ENCODE measurements around the gene RAPGEF6. TPM values are rescaled to one million over a fixed set of nuclear protein-coding genes. Genes with fewer than 3 reads are reported as not detected.

RAPGEF6 gene
- total and polyA plus RNA-seq, 4 donors, result 3.9 to 73.1 (median 10.8) TPM

DNA sequence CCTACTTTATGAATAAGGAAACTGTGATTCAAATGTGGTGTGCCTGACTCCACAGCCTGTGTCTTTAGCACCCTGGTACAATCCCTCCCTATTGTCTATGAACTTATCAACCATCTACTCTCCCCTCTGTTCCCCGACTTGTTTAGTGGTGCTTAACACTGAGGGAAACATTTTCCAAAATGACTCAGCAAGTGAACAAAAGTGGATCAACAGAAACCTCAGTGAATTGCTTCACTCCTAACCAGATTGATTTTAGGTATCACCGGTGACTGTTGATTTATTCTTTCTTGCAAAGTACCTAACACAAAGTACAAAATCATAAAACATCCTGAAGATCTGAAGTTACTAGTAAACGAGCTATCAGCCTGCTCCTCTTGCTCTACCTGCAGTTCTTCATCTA is 42.1 kb upstream of the RAPGEF6 start:
- WGBS, 2 donors, result 78 to 85% methylated on average over 3 of the region's 3 CpGs
- peaks cover 0 to 14% (median 11%) of the 10 kb centered on the region in 5 donors for H3K4me1 ChIP-seq (ENCODE audit: control insufficient read depth in 5 of 5, insufficient read depth in 5 of 5, low read length in 5 of 5)
- TF ChIP-seq, protein P1, sequence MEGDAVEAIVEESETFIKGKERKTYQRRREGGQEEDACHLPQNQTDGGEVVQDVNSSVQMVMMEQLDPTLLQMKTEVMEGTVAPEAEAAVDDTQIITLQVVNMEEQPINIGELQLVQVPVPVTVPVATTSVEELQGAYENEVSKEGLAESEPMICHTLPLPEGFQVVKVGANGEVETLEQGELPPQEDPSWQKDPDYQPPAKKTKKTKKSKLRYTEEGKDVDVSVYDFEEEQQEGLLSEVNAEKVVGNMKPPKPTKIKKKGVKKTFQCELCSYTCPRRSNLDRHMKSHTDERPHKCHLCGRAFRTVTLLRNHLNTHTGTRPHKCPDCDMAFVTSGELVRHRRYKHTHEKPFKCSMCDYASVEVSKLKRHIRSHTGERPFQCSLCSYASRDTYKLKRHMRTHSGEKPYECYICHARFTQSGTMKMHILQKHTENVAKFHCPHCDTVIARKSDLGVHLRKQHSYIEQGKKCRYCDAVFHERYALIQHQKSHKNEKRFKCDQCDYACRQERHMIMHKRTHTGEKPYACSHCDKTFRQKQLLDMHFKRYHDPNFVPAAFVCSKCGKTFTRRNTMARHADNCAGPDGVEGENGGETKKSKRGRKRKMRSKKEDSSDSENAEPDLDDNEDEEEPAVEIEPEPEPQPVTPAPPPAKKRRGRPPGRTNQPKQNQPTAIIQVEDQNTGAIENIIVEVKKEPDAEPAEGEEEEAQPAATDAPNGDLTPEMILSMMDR (IDR thresholded peaks at IDR 0.05; ENCODE audit: control extremely low read depth, extremely low read depth), result no peak
- ATAC-seq (ENCODE audit: insufficient read depth, low FRiP score) (no peak), DNase-seq (no peak)
- H3K27me3 ChIP-seq (ENCODE audit: control insufficient read depth in 3 of 3, insufficient read depth in 3 of 3, low read length in 2 of 3), result no peaks in the 10 kb centered on the region
- no peak overlapping the region for H3K4me3 ChIP-seq
- no peak overlapping the region for H3K27ac ChIP-seq (ENCODE audit: low read depth in 1 of 2, low read length in 1 of 2)
- peaks cover 10 to 29% (median 14%) of the 10 kb centered on the region in 4 donors for H3K36me3 ChIP-seq (ENCODE audit: control insufficient read depth in 4 of 4, insufficient read depth in 4 of 4, low read length in 4 of 4)
- no peaks in the 10 kb centered on the region for H3K9me3 ChIP-seq (ENCODE audit: control insufficient read depth in 4 of 4, insufficient read depth in 3 of 4, low read length in 3 of 4)
- H3K9ac ChIP-seq (ENCODE audit: insufficient read depth in 1 of 2, low read length in 2 of 2), result no peak overlapping the region

DNA sequence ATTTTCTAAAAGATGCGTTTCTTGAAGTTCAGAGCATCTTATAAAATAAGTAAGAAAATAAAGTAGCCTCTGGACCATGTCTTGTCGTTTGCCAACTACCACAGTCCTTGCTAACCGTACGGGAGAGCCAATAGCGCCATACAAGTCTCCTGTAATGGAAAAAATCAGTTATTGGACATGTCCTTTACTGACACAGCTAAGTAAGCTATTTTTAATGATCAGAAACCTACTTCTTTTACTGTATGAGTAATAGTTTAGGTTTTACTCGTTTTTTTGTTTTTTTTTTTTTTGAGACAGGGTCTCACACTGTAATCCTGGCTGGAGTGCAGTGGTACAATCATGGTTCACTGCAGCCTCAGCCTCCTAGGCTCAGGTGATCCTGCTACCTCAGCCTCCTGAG is 37.7 kb upstream of the RAPGEF6 start:
- Histone ChIP-seq H3K9me3 (ENCODE audit: control insufficient read depth in 4 of 4, insufficient read depth in 3 of 4, low read length in 3 of 4) (no peaks in the 10 kb centered on the region), H3K27ac (ENCODE audit: low read depth in 1 of 2, low read length in 1 of 2) (peak overlapping the region in 1 of 2 donors; percentile 80), H3K36me3 (ENCODE audit: control insufficient read depth in 4 of 4, insufficient read depth in 4 of 4, low read length in 4 of 4) (peaks cover 8 to 30% (median 21%) of the 10 kb centered on the region in 4 donors), H3K4me1 (ENCODE audit: control insufficient read depth in 5 of 5, insufficient read depth in 5 of 5, low read length in 5 of 5) (peaks cover 0 to 29% (median 17%) of the 10 kb centered on the region in 5 donors), H3K9ac (ENCODE audit: insufficient read depth in 1 of 2, low read length in 2 of 2) (no peak overlapping the region), H3K4me3 (no peak overlapping the region), H3K27me3 (ENCODE audit: control insufficient read depth in 3 of 3, insufficient read depth in 3 of 3, low read length in 2 of 3) (no peaks in the 10 kb centered on the region)
- DNase-seq, result peak in 1 of 3 donors; percentile 67
- TF ChIP-seq, protein P1 (IDR thresholded peaks at IDR 0.05; ENCODE audit: control extremely low read depth, extremely low read depth), result no peak
- WGBS, 2 donors, result 70 to 80% methylated on average over 6 of the region's 6 CpGs
- no peak for ATAC-seq (ENCODE audit: insufficient read depth, low FRiP score)

DNA sequence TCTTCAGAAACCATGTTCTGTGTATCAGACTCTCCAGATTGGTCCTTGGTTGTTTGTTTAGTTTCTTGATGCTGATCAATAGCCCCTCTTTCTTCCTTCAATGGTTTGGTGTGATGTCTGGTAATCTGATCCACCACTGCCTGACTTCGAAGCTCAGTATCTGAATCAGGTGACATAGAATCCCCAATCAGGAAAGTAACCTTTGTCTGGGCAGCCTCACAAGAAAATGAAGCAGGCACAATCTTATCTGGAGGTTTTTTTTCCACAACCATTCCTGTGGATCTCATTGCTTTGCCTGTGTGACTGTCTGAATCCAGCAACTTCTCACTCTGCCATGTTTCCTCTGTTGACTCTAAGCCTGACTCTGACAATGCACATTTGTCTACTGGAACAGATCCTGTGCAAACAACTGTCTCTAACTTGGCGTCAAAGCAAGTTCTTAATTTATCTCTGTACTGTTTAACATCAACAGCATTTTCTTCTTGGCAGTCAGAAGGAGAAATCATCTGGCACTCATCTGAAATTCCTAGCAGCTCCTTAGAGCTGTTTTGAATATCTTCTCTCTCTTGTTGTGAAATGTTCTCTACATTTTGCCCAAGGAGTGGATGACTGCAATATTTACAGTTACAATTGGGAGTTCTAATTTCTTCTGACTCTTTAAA is 37.1 kb upstream of the RAPGEF6 start:
- ATAC-seq (ENCODE audit: insufficient read depth, low FRiP score) (peak; percentile 76), DNase-seq (peak; percentile 74 to 99 (median 97))
- WGBS, 2 donors, result 34 to 53% methylated on average over 2 of the region's 2 CpGs
- Histone ChIP-seq H3K27ac (ENCODE audit: low read depth in 1 of 2, low read length in 1 of 2) (peak overlapping the region; percentile 80 to 85), H3K4me1 (ENCODE audit: control insufficient read depth in 5 of 5, insufficient read depth in 5 of 5, low read length in 5 of 5) (peaks cover 0 to 29% (median 14%) of the 10 kb centered on the region in 5 donors), H3K36me3 (ENCODE audit: control insufficient read depth in 4 of 4, insufficient read depth in 4 of 4, low read length in 4 of 4) (peaks cover 1 to 26% (median 19%) of the 10 kb centered on the region in 4 donors), H3K9me3 (ENCODE audit: control insufficient read depth in 4 of 4, insufficient read depth in 3 of 4, low read length in 3 of 4) (no peaks in the 10 kb centered on the region), H3K9ac (ENCODE audit: insufficient read depth in 1 of 2, low read length in 2 of 2) (no peak overlapping the region), H3K4me3 (no peak overlapping the region), H3K27me3 (ENCODE audit: control insufficient read depth in 3 of 3, insufficient read depth in 3 of 3, low read length in 2 of 3) (no peaks in the 10 kb centered on the region)
- TF ChIP-seq, protein P1 (IDR thresholded peaks at IDR 0.05; ENCODE audit: control extremely low read depth, extremely low read depth), result no peak
